Hypothalamus (tissue), 51 donors: Measurements from ENCODE around the gene SERTAD3.
A peak's percentile ranks its signal among the peaks of the same experiment; 100 is the strongest.
"Not testable (repeated sequence)": the region's sequence is repeated elsewhere in the genome, so short reads cannot be mapped to it uniquely, and the experiment has no call there.

Experiments
- DNase-seq, 51 donors: peaks; one replicate each; lab custom pipeline; 2025; lab: John Stamatoyannopoulos, UW

Gene SERTAD3

GRCh38 chr19:40430242-40430641 lies 13.9 kb downstream of the SERTAD3 start:
- not testable (repeated sequence) for DNase-seq

- not testable (repeated sequence) for DNase-seq
Measured at GRCh38 chr19:40428197-40428596, 15.9 kb downstream of the SERTAD3 start.

- DNase-seq = peak; percentile 88 to 100 (median 100)
Measured at GRCh38 chr19:40425450-40426287, 18.5 kb downstream of the SERTAD3 start, which contains the start of gene SERTAD1. SERTAD1 (minus strand) TSS chr19:40425992; CDS start chr19:40423546, 2,446 bp downstream.

GRCh38 chr19:40424637-40425449 lies 19.3 kb downstream of the SERTAD3 start:
- peak in 16 of 51 donors; percentile 29 to 60 (median 44) for DNase-seq

GRCh38 chr19:40423938-40424337 lies 20.2 kb downstream of the SERTAD3 start:
- DNase-seq = no peak

GRCh38 chr19:40422748-40423566 lies 21.2 kb downstream of the SERTAD3 start:
- DNase-seq = no peak

GRCh38 chr19:40421993-40422747 lies 22.0 kb downstream of the SERTAD3 start:
- DNase-seq = no peak

GRCh38 chr19:40420766-40421765 lies 23.1 kb downstream of the SERTAD3 start:
- peak; percentile 59 to 97 (median 85) for DNase-seq

GRCh38 chr19:40420451-40420765 lies 23.7 kb downstream of the SERTAD3 start:
- no peak for DNase-seq

- DNase-seq = no peak
Measured at GRCh38 chr19:40419780-40420179, 24.4 kb downstream of the SERTAD3 start.

GRCh38 chr19:40419066-40419612 lies 25.0 kb downstream of the SERTAD3 start:
- no peak for DNase-seq

- DNase-seq = no peak
Measured at GRCh38 chr19:40418040-40418439, 26.1 kb downstream of the SERTAD3 start.

- no peak for DNase-seq
Measured at GRCh38 chr19:40417643-40417981, 26.5 kb downstream of the SERTAD3 start.

GRCh38 chr19:40416918-40417642 lies 27.1 kb downstream of the SERTAD3 start:
- DNase-seq = no peak

GRCh38 chr19:40415768-40416167 lies 28.4 kb downstream of the SERTAD3 start:
- no peak for DNase-seq

- DNase-seq = no peak
Measured at GRCh38 chr19:40414542-40415535, 29.3 kb downstream of the SERTAD3 start.
